HepG2 (cell line): Measurements from ENCODE around the gene ZCCHC3. TPM values are rescaled to one million over a fixed set of nuclear protein-coding genes. Genes with fewer than 3 reads are reported as not detected.

Experiments used
- CBX2 ChIP-seq, 2 experiments: fragments of 200-600 bp in 1 of 2; sonication (generic); formaldehyde crosslinking in 1 of 2; IDR thresholded peaks; 2 replicates each; pipeline versions ENCODE4 v1.7.0 to v1.8.1; 2018 to 2022; ENCODE audit warnings: low read depth in 2 of 2, low read length in 1 of 2, mild to moderate bottlenecking in 1 of 2, missing genetic modification reagents in 1 of 2
- HCFC1 ChIP-seq: fragments of 150-350 bp; IDR thresholded peaks from 2 replicates; pipeline ENCODE4 v1.6.1; 2014; ENCODE audit warnings: low read depth, low read length
- JARID2 ChIP-seq: sonication (generic); formaldehyde crosslinking; IDR thresholded peaks from 2 replicates; pipeline ENCODE4 v1.8.1; 2023; ENCODE audit warnings: missing genetic modification reagents, inconsistent platforms; ENCODE audit not compliant: insufficient replicate concordance
- SMAD1 ChIP-seq: sonication (generic); formaldehyde crosslinking; IDR thresholded peaks from 2 replicates; pipeline ENCODE4 v1.4.0; 2020; ENCODE audit warnings: missing genetic modification reagents, low read depth, mild to moderate bottlenecking, borderline replicate concordance
- ZNF562 ChIP-seq: sonication (generic); formaldehyde crosslinking; IDR thresholded peaks from 2 replicates; pipeline ENCODE4 v1.8.0; 2022; ENCODE audit warnings: missing genetic modification reagents, borderline replicate concordance
- ZNF670 ChIP-seq: sonication (generic); formaldehyde crosslinking; IDR thresholded peaks from 2 replicates; pipeline ENCODE4 v1.8.0; 2022; ENCODE audit warnings: mild to moderate bottlenecking, missing genetic modification reagents, borderline replicate concordance
- ZNF792 ChIP-seq: IDR thresholded peaks from 2 replicates; pipeline ENCODE4 v1.6.1; 2016
- ZSCAN29 ChIP-seq: sonication (generic); formaldehyde crosslinking; conservative IDR thresholded peaks from 2 replicates; pipeline ENCODE4 v1.4.0; 2020; ENCODE audit warnings: mild to moderate bottlenecking, missing genetic modification reagents
- polyA plus RNA-seq, 8 experiments: library from polyadenylated mRNA; depleted of rRNA in 3 of 8; stranded (reverse) in 7 of 8; unstranded in 1 of 8; fragments of >200 nt; fragmentation: Illumina TruSeq in 4 of 8; extraction: Trizol in 4 of 8; gene quantifications; 2 replicates each; pipeline versions ENCODE4 v1.2.1 to v1.2.3, GENCODE V29; 2011 to 2016; ENCODE audit warnings: low read depth in 4 of 8, missing spikeins in 1 of 8, mixed read lengths in 1 of 8; ENCODE audit not compliant: insufficient read depth in 1 of 8
- total RNA-seq, 5 experiments: library from RNA; depleted of rRNA; stranded (reverse); fragments of >200 nt; fragmentation: Illumina TruSeq; extraction: Trizol; gene quantifications; 2 replicates each; pipeline ENCODE4 v1.2.3, GENCODE V29; 2016; ENCODE audit warnings: low read depth in 1 of 5
- TF ChIP-seq, protein P1 (sequence below): sonication (generic); formaldehyde crosslinking; IDR thresholded peaks from 2 replicates; pipeline ENCODE4 v1.5.1; 2020; ENCODE audit warnings: missing genetic modification reagents, mild to moderate bottlenecking, borderline replicate concordance
- TF ChIP-seq, protein P2 (sequence below): IDR thresholded peaks from 2 replicates; pipeline ENCODE4 v1.6.1; 2016; ENCODE audit warnings: low read depth, control low read depth
- TF ChIP-seq, protein P3 (sequence below): sonication (generic); formaldehyde crosslinking; IDR thresholded peaks from 2 replicates; pipeline ENCODE4 v1.5.0; 2020; ENCODE audit warnings: mild to moderate bottlenecking, missing genetic modification reagents, borderline replicate concordance
- TF ChIP-seq, protein P4 (sequence below): sonication (generic); formaldehyde crosslinking; IDR thresholded peaks from 2 replicates; pipeline ENCODE4 v1.4.0; 2020; ENCODE audit warnings: missing genetic modification reagents
- TF ChIP-seq, protein P5 (sequence below): sonication (generic); formaldehyde crosslinking; IDR thresholded peaks from 2 replicates; pipeline ENCODE4 v1.5.1; 2020; ENCODE audit warnings: mild to moderate bottlenecking, moderate library complexity, missing genetic modification reagents

The ZCCHC3 gene
- total and polyA plus RNA-seq, 2 of the 13 experiments (the other 11 are each of a cell fraction or from before 2014, with no cell fraction given): 46.6 to 63.0 TPM

DNA sequence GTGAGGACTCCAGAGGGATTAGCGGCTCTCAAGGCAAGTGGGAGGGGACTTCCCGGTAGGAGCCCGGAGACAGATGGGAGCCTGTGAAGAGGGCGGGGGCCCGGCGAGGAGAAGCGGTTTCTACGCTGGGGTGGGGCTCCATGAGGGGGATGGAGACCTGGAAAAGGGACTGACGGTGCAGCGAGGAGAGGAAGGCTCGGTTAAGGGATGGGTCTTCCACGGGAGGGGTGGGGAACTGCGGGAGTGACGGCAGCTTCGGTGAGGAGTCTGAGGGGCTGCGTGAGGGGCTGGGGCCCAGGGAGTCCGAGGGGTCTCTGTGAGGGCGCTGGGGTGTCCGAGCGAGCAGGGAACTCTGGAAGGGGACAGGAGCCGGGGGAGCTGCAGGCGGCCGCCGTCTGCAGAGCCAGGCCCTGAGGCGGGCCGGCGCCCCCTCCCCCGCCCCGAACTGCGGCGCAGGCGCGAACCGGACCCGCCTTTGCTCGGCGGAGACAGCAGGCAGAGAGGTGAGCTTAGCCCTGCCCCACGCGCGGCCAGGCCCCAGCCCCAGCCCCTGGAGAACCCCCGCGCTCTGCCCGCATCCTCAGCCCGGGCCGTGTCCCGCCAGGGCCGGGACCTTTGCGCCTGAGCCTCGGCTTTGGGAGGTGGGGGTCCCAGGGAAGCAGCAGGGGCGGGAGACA is 49.4 kb downstream of the ZCCHC3 start, which contains the start of gene NRSN2 (continued):
- TF ChIP-seq, protein P1, sequence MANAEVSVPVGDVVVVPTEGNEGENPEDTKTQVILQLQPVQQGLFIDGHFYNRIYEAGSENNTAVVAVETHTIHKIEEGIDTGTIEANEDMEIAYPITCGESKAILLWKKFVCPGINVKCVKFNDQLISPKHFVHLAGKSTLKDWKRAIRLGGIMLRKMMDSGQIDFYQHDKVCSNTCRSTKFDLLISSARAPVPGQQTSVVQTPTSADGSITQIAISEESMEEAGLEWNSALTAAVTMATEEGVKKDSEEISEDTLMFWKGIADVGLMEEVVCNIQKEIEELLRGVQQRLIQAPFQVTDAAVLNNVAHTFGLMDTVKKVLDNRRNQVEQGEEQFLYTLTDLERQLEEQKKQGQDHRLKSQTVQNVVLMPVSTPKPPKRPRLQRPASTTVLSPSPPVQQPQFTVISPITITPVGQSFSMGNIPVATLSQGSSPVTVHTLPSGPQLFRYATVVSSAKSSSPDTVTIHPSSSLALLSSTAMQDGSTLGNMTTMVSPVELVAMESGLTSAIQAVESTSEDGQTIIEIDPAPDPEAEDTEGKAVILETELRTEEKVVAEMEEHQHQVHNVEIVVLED (CRISPR knock-in tag): no peak
- TF ChIP-seq, protein P2, sequence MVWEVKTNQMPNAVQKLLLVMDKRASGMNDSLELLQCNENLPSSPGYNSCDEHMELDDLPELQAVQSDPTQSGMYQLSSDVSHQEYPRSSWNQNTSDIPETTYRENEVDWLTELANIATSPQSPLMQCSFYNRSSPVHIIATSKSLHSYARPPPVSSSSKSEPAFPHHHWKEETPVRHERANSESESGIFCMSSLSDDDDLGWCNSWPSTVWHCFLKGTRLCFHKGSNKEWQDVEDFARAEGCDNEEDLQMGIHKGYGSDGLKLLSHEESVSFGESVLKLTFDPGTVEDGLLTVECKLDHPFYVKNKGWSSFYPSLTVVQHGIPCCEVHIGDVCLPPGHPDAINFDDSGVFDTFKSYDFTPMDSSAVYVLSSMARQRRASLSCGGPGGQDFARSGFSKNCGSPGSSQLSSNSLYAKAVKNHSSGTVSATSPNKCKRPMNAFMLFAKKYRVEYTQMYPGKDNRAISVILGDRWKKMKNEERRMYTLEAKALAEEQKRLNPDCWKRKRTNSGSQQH (CRISPR knock-in tag): no peak; the same call in 1 of the 2 replicates
- TF ChIP-seq ZNF670 (CRISPR knock-in tag) (peak; percentile 68), HCFC1 (no peak), ZNF562 (no peak), SMAD1 (CRISPR knock-in tag) (no peak), CBX2 (IDR thresholded peaks at IDR 0.05; ENCODE audit: low read depth, low read length) (no peak), CBX2 (CRISPR knock-in tag; IDR thresholded peaks at IDR 0.05; ENCODE audit: low read depth) (peak; percentile 88; the same call in 1 of the 2 replicates), ZSCAN29 (CRISPR knock-in tag) (no peak), JARID2 (CRISPR knock-in tag) (no peak), ZNF792 (CRISPR knock-in tag) (peak; percentile 46; the same call in 1 of the 2 replicates)
- TF ChIP-seq, protein P3, sequence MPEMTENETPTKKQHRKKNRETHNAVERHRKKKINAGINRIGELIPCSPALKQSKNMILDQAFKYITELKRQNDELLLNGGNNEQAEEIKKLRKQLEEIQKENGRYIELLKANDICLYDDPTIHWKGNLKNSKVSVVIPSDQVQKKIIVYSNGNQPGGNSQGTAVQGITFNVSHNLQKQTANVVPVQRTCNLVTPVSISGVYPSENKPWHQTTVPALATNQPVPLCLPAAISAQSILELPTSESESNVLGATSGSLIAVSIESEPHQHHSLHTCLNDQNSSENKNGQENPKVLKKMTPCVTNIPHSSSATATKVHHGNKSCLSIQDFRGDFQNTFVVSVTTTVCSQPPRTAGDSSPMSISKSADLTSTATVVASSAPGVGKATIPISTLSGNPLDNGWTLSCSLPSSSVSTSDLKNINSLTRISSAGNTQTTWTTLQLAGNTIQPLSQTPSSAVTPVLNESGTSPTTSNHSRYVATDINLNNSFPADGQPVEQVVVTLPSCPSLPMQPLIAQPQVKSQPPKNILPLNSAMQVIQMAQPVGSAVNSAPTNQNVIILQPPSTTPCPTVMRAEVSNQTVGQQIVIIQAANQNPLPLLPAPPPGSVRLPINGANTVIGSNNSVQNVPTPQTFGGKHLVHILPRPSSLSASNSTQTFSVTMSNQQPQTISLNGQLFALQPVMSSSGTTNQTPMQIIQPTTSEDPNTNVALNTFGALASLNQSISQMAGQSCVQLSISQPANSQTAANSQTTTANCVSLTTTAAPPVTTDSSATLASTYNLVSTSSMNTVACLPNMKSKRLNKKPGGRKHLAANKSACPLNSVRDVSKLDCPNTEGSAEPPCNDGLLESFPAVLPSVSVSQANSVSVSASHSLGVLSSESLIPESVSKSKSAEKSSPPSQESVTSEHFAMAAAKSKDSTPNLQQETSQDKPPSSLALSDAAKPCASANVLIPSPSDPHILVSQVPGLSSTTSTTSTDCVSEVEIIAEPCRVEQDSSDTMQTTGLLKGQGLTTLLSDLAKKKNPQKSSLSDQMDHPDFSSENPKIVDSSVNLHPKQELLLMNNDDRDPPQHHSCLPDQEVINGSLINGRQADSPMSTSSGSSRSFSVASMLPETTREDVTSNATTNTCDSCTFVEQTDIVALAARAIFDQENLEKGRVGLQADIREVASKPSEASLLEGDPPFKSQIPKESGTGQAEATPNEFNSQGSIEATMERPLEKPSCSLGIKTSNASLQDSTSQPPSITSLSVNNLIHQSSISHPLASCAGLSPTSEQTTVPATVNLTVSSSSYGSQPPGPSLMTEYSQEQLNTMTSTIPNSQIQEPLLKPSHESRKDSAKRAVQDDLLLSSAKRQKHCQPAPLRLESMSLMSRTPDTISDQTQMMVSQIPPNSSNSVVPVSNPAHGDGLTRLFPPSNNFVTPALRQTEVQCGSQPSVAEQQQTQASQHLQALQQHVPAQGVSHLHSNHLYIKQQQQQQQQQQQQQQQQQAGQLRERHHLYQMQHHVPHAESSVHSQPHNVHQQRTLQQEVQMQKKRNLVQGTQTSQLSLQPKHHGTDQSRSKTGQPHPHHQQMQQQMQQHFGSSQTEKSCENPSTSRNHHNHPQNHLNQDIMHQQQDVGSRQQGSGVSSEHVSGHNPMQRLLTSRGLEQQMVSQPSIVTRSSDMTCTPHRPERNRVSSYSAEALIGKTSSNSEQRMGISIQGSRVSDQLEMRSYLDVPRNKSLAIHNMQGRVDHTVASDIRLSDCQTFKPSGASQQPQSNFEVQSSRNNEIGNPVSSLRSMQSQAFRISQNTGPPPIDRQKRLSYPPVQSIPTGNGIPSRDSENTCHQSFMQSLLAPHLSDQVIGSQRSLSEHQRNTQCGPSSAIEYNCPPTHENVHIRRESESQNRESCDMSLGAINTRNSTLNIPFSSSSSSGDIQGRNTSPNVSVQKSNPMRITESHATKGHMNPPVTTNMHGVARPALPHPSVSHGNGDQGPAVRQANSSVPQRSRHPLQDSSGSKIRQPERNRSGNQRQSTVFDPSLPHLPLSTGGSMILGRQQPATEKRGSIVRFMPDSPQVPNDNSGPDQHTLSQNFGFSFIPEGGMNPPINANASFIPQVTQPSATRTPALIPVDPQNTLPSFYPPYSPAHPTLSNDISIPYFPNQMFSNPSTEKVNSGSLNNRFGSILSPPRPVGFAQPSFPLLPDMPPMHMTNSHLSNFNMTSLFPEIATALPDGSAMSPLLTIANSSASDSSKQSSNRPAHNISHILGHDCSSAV (CRISPR knock-in tag): no peak
- TF ChIP-seq, protein P4, sequence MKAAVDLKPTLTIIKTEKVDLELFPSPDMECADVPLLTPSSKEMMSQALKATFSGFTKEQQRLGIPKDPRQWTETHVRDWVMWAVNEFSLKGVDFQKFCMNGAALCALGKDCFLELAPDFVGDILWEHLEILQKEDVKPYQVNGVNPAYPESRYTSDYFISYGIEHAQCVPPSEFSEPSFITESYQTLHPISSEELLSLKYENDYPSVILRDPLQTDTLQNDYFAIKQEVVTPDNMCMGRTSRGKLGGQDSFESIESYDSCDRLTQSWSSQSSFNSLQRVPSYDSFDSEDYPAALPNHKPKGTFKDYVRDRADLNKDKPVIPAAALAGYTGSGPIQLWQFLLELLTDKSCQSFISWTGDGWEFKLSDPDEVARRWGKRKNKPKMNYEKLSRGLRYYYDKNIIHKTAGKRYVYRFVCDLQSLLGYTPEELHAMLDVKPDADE (CRISPR knock-in tag): no peak
- TF ChIP-seq, protein P5, sequence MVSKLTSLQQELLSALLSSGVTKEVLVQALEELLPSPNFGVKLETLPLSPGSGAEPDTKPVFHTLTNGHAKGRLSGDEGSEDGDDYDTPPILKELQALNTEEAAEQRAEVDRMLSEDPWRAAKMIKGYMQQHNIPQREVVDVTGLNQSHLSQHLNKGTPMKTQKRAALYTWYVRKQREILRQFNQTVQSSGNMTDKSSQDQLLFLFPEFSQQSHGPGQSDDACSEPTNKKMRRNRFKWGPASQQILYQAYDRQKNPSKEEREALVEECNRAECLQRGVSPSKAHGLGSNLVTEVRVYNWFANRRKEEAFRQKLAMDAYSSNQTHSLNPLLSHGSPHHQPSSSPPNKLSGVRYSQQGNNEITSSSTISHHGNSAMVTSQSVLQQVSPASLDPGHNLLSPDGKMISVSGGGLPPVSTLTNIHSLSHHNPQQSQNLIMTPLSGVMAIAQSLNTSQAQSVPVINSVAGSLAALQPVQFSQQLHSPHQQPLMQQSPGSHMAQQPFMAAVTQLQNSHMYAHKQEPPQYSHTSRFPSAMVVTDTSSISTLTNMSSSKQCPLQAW (CRISPR knock-in tag): 0 out of 2 replicates have a peak, but pooled peaks have one; percentile 4
